Occipital lobe (tissue), 2 donors: ENCODE measurements around the gene FUZ. TPM values are rescaled to one million over a fixed set of nuclear protein-coding genes. Genes with fewer than 3 reads are reported as not detected.

Experiments
- DNase-seq: peaks from one replicate; lab custom pipeline; 2025; lab: John Stamatoyannopoulos, UW
- total RNA-seq: library from RNA; depleted of rRNA; stranded (reverse); fragments of >200 nt; gene quantifications from one replicate; pipeline ENCODE4 v1.2.3, GENCODE V29; 2014

The FUZ gene
- total RNA-seq, 1 donor from 2014 or later, result 21.7 TPM

GRCh38 chr19:49781394-49781793, 31.7 kb downstream of the FUZ start:
- no peak for DNase-seq

DNA sequence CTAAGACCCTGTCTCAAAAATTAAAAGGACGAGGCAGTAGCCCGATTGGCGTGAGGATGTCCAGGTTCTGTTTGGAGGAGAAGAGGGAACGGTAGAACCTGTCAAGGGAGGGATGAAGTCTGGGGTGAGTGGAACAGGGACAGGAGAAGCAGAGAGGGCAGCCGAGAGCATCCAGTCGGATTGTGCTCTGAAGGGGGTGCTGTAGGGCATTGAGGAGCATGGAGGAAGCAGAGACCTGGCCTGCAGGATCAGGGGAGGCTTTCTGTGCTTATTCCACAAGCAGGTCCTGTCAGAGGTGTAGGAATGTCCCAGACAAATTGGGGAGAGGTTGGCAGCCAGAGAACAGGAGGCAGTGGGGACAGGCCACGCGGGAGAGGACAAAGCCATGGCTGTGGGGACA, 32.2 kb downstream of the FUZ start:
- no peak for DNase-seq

- no peak for DNase-seq
Observed at GRCh38 chr19:49779731-49780555, 33.1 kb downstream of the FUZ start.

- no peak for DNase-seq
Observed at GRCh38 chr19:49776371-49776764, 36.7 kb downstream of the FUZ start.

GRCh38 chr19:49775742-49776370, 37.2 kb downstream of the FUZ start:
- DNase-seq, result peak; percentile 14

- DNase-seq, result no peak
Observed at GRCh38 chr19:49774969-49775368, 38.1 kb downstream of the FUZ start.

DNA sequence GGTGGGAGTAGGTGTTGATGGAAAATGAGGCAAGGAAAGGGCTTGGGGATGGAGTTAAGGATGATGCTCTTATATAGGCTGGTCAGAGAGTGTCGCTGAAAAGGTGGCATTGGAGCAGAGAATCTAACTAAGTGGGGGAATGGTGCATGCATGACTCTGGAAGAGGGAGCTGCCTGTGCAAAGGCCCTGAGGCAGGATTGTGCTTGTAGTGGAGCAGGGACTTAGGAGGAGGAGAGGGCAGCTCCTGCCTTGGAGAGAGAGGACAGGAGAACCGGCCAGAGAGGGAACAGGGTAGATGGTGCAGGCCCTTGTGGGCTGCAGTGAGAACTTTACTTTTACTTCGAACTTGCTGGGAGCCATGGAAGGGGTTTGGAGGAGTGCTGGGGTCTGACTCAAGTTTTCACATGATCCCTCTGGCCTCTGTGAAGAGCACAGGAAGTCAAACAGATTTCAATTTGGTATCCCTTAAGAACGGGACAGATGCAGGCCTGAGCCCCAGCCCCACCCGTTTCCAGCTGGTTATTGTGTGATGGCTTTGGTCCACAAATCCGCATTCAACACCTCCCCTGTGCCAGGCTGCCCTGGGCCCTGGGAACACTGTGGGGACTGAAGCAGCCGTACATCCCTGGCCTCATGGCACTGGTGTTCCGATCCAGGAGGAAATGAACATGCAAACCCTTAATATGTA, 39.3 kb downstream of the FUZ start:
- no peak for DNase-seq

DNA sequence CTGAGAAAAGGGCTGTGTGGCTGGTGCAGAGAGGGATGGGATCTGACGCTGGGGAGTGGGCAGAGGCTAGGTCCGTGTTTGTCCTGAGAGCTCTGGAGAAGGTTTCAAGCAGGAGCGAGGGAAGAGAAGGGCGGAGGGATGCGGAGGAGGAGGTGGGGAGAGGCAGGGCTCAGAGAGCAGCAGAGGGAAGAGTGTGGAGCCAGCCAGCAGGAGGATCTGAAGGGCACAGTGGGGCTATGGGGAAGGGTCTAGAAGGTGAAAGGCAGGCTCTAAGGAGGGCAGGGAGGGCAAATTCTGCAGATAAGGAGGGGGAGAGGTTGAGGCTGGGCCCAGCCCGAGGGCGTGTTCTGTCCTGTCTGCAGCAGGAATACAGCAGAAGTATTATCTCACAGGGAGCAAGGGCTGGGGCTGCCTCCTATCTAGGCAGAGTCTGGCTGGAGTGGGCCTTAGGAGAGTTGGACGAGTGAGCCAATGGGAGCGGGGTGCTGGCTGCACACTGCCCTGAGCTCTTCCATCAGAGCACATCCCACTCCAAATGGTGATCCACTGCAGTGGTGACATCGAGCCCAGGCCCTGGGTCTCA, 40.2 kb downstream of the FUZ start:
- no peak for DNase-seq

DNA sequence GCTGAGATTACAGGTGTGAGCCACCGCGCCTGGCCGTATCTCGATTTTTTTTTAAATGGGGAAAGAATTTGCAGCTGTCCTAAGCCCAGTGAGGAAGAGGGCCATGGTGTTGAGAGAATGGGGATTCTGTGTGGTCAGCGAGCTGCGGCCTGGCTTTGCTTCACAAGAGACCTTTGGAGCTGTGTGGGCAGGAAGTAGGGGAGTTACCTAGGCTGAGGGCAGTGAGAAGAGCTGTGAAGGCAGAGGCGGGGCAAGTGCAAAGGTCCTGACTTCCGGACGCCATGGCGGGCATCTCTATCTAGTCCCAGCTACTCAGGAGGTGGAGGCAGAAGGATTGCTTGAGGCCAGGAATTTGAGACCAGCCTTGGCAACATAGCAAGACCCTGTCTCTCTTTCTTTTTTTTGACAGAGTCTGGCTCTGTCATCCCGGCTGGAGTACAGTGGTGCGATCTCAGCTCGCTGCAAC, 41.4 kb downstream of the FUZ start:
- DNase-seq, result no peak

GRCh38 chr19:49770529-49770928, 42.6 kb downstream of the FUZ start:
- DNase-seq, result no peak

DNA sequence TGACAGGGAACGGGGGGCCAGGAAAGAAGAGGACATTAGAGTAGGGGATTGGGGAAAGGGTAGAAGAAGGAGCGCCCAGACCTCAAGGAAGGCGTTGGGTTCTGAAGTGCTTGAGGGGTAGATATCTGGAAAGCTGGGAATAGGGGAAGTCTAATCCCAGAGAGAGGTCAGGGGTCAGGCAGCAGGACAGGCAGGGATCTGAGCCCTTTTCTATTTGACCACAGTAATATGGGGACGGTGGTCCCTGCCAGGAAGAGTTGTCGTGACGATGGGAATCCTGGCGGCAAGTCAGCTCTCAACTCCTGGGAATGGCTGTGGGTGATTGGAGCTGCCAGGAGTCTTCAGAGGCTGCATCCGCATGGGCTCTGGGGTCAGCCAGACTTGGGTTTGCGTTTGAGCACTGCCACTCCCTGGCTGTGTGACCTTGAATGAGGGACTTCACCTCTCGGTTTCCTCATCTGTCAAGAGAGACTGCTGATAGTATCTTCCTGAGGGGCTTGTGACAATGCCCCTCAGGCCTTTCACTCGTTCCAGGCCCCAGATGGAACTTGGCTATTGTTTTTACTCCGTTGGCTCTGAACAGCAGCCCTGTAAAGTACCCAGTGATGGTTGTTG, 45.0 kb downstream of the FUZ start:
- DNase-seq, result no peak

DNA sequence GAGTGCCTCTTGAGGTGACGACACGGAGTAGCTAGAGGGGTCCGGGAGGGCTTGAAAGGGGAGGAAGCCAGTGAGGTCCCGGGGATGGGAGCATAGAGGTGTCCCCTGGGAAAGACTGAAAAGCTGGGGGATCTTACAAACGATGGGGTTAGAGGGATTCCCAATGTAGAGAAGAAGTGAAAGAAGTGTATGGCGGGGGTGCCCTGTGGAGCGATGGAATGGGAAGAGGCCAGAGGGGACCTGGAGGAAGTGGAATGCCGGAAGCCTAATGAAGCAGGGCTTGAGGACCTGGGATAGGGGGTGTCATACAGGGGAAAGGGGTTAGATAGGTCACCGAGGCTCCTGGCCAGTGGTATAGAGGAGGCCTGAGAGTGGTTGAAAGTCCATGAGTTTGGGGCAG, 45.7 kb downstream of the FUZ start:
- DNase-seq, result no peak

DNA sequence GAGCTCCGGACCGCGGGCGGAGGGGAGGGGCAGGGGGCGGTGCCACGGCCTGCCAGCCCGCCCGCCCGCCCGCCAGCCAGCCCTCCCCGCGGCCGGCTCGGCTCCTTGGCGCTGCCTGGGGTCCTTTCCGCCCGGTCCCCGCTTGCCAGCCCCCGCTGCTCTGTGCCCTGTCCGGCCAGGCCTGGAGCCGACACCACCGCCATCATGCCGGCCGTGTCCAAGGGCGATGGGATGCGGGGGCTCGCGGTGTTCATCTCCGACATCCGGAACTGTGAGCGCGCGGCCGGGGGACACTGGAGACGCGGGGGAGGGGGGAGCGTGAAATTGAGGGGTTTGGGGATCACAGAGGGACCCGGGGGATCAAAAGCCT, 46.2 kb downstream of the FUZ start, which contains the start of gene AP2A1:
TSS of gene AP2A1 (plus strand) at position 72 of the 370 bp plus-strand sequence. CDS start at position 205, 133 bp downstream.
- no peak for DNase-seq

- DNase-seq, result peak; percentile 100
Observed at GRCh38 chr19:49766007-49766929, 46.8 kb downstream of the FUZ start.

- DNase-seq, result no peak
Observed at GRCh38 chr19:49764341-49764740, 48.8 kb downstream of the FUZ start.

- DNase-seq, result no peak
Observed at GRCh38 chr19:49763230-49763629, 49.9 kb downstream of the FUZ start, which contains the start of gene TSKS. Gene TSKS (minus strand): TSS chr19:49763306. CDS start chr19:49763247, 59 bp downstream.

GRCh38 chr19:49761625-49762311, 51.3 kb downstream of the FUZ start:
- DNase-seq, result no peak

- DNase-seq, result no peak
Observed at GRCh38 chr19:49761249-49761624, 51.9 kb downstream of the FUZ start.

GRCh38 chr19:49758292-49758691, 54.8 kb downstream of the FUZ start:
- no peak for DNase-seq
